ENCODE measurements around the gene LRMDA. TPM values are rescaled to one million over a fixed set of nuclear protein-coding genes. Genes with fewer than 3 reads are reported as not detected.
"Not testable (repeated sequence)": the region's sequence is repeated elsewhere in the genome, so short reads cannot be mapped to it uniquely, and the experiment has no call there.

Gene LRMDA
- total and polyA plus RNA-seq, 2 donors = 7.9 to 17.7 TPM

DNA sequence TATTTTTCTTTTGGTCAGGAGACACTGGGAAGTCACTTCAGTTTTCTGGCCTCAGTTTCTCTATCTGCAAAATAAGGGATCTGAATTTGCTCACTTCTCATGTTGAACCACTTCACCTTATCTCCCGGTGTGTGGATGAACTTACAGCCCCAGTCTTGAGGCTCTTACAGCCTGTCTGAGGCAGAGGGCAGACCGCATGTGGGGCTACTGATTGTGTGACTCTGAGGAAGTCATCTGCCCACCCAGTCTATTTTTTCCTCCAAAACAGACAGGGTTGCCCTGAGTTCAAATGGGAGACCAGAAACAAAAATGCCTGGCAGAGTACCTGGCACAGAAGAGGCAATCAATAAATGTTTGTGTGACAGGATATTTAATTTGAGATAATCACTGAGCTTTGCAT, 78.3 kb downstream of the LRMDA start:
- H3K4me1 ChIP-seq (ENCODE audit: insufficient read depth) = no peaks in the 10 kb centered on the region
- H3K4me3 ChIP-seq (ENCODE audit: low read depth, low read length) = no peak overlapping the region
- DNase-seq (ENCODE audit: extremely low spot score) = no peak
- 95% methylated on average over 2 of the region's 2 CpGs for WGBS
- no peaks in the 10 kb centered on the region for H3K36me3 ChIP-seq (ENCODE audit: insufficient read depth)
- H3K27ac ChIP-seq (ENCODE audit: low read depth) = no peak overlapping the region

DNA sequence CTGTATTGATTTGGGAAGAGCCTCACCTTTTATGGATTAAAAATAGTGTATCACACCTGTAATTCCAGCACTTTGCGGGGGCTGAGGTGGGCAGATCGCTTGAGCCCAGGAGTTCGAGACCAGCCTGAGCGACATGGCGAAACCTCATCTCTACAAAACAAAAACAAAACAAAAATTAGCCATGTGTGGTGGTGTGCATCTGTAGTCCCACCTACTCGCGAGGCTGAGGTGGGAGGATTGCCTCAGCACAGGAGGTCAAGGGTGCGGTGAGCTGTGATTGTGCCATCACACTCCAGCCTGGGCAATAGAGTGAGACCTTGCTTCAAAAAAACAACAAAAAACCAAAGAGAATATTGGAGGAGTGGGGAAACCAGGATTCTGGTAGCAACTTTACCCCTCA, 79.6 kb downstream of the LRMDA start:
- WGBS = 99% methylated on average over 8 of the region's 8 CpGs
- Histone ChIP-seq H3K36me3 (ENCODE audit: insufficient read depth) (no peaks in the 10 kb centered on the region), H3K4me1 (ENCODE audit: insufficient read depth) (no peaks in the 10 kb centered on the region), H3K4me3 (ENCODE audit: low read depth, low read length) (no peak overlapping the region), H3K27ac (ENCODE audit: low read depth) (no peak overlapping the region)
- no peak for DNase-seq (ENCODE audit: extremely low spot score)

GRCh38 chr10:75512203-75512933, 80.9 kb downstream of the LRMDA start:
- 21% methylated on average over 8 of the region's 8 CpGs for WGBS
- Histone ChIP-seq H3K27ac (ENCODE audit: low read depth) (no peak overlapping the region), H3K4me3 (ENCODE audit: low read depth, low read length) (no peak overlapping the region)

DNA sequence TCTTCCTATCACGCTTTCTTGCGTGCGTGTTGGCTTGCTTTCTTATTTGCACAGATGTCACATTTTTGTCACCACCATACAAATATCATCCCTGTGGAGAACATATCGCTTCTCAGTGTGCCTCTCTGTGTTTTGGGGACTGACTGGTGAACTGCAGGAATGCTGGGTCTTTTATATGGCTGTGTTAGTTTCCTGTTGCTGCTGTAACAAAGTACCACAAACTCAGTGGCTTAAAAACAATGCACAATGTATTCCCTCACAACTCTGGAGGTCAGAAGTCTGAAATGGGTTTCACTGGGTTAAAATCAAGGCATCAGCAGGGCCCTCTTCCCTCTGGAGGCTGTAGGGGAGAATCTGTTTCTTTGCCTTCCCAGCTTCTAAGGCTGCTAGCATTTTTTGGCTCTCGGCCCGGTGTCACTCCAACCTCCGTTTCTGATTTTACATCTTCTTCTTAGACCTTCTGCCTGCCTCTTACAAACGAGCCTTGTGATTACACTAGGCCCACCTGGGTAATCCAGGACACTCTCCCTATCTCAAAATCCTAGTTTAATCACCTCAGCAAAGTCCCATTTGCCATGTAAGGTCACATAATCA, 82.0 kb downstream of the LRMDA start:
- no peak overlapping the region for H3K4me3 ChIP-seq (ENCODE audit: low read depth, low read length)
- 75% methylated on average over 8 of the region's 8 CpGs for WGBS
- no peaks in the 10 kb centered on the region for H3K4me1 ChIP-seq (ENCODE audit: insufficient read depth)
- no peaks in the 10 kb centered on the region for H3K36me3 ChIP-seq (ENCODE audit: insufficient read depth)
- no peak overlapping the region for H3K27ac ChIP-seq (ENCODE audit: low read depth)
- DNase-seq (ENCODE audit: extremely low spot score) = no peak

More at GRCh38 chr10:75512203-75512933, 80.9 kb downstream of the LRMDA start:
- H3K36me3 ChIP-seq (ENCODE audit: insufficient read depth) = no peaks in the 10 kb centered on the region
- DNase-seq (ENCODE audit: extremely low spot score) = no peak
- no peaks in the 10 kb centered on the region for H3K4me1 ChIP-seq (ENCODE audit: insufficient read depth)

GRCh38 chr10:75514830-75515229, 83.4 kb downstream of the LRMDA start:
- Histone ChIP-seq H3K4me3 (ENCODE audit: low read depth, low read length) (no peak overlapping the region), H3K4me1 (ENCODE audit: insufficient read depth) (no peaks in the 10 kb centered on the region), H3K27ac (ENCODE audit: low read depth) (no peak overlapping the region), H3K36me3 (ENCODE audit: insufficient read depth) (no peaks in the 10 kb centered on the region)
- DNase-seq (ENCODE audit: extremely low spot score) = no peak
- WGBS = 99% methylated on average over 3 of the region's 3 CpGs

GRCh38 chr10:75516154-75516553, 84.7 kb downstream of the LRMDA start:
- H3K36me3 ChIP-seq (ENCODE audit: insufficient read depth); H3K27ac ChIP-seq (ENCODE audit: low read depth); DNase-seq (ENCODE audit: extremely low spot score); H3K4me1 ChIP-seq (ENCODE audit: insufficient read depth); H3K4me3 ChIP-seq (ENCODE audit: low read depth, low read length): not testable (repeated sequence)
- WGBS = 85% methylated on average over 2 of the region's 2 CpGs

GRCh38 chr10:75519213-75519612, 87.8 kb downstream of the LRMDA start:
- H3K4me1 ChIP-seq (ENCODE audit: insufficient read depth); DNase-seq (ENCODE audit: extremely low spot score); H3K27ac ChIP-seq (ENCODE audit: low read depth); H3K4me3 ChIP-seq (ENCODE audit: low read depth, low read length); H3K36me3 ChIP-seq (ENCODE audit: insufficient read depth): not testable (repeated sequence)
- WGBS = 87% methylated on average over 1 of the region's 1 CpG

GRCh38 chr10:75521194-75521829, 89.9 kb downstream of the LRMDA start:
- H3K4me1 ChIP-seq (ENCODE audit: insufficient read depth); H3K27ac ChIP-seq (ENCODE audit: low read depth); H3K4me3 ChIP-seq (ENCODE audit: low read depth, low read length); DNase-seq (ENCODE audit: extremely low spot score); H3K36me3 ChIP-seq (ENCODE audit: insufficient read depth): not testable (repeated sequence)
- whole genome bisulfite sequencing = 68% methylated on average over 16 of the region's 16 CpGs

DNA sequence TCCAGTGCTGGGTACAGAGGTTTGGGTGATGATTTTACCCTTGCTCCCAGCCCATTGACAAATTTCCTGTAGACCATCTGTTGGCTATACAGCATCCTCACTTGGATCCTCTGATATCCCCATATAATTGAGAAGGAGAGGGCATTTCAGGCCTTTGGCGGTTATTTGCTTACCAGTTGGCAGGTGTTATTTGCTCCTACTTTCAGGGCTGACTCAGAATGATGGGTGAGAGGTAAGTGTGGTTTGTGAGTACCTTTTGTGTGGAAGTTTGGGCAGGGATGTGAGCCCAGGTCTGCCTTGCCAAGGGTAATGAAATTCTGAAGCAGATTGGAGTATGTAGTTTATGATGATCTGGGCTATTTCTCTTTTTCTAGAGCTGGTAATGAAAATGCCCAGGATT, 93.6 kb downstream of the LRMDA start:
- no peak overlapping the region for H3K4me3 ChIP-seq (ENCODE audit: low read depth, low read length)
- no peak overlapping the region for H3K27ac ChIP-seq (ENCODE audit: low read depth)
- no peaks in the 10 kb centered on the region for H3K4me1 ChIP-seq (ENCODE audit: insufficient read depth)
- no peaks in the 10 kb centered on the region for H3K36me3 ChIP-seq (ENCODE audit: insufficient read depth)
- WGBS = 93% methylated on average over 1 of the region's 1 CpG
- DNase-seq (ENCODE audit: extremely low spot score) = no peak

DNA sequence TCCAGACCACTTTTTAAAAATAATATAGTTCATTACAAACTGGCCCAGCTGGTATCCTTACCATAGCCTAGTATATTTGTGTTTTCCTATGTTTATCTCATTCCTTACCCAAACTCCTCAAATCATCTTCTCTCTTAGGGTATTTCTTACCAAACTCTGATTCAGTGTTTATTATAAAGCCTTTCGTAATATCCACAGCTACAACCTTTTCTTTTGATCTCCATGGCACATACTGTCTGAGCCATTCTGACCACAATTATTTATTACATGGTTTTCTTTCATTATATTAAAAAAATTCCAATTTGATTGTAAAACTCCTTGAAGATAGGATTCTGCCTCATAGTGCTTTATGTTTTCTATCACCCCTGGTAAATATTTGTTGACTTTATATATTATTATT, 94.2 kb downstream of the LRMDA start:
- H3K4me3 ChIP-seq (ENCODE audit: low read depth, low read length) = no peak overlapping the region
- no peak overlapping the region for H3K27ac ChIP-seq (ENCODE audit: low read depth)
- H3K36me3 ChIP-seq (ENCODE audit: insufficient read depth) = no peaks in the 10 kb centered on the region
- 88% methylated on average over 1 of the region's 1 CpG for WGBS
- H3K4me1 ChIP-seq (ENCODE audit: insufficient read depth) = no peaks in the 10 kb centered on the region
- DNase-seq (ENCODE audit: extremely low spot score) = no peak

DNA sequence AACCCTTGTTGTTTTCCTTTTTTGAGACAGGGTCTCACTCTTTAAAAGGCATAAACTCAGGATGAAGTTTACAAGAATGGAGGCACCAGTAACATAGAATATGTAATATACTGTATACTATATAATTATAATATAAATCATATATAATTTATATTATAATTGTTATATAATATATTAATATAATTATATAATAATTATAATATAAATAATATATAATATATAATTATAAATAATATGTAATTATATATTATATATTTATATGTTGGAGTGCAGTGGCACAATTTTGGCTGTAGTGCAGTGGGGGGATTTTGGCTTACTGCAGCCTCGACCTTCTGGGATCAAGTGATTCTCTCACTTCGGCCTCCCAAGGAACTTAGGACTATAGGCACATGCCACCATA, 96.1 kb downstream of the LRMDA start:
- H3K27ac ChIP-seq (ENCODE audit: low read depth) = no peak overlapping the region
- no peak overlapping the region for H3K4me3 ChIP-seq (ENCODE audit: low read depth, low read length)
- H3K4me1 ChIP-seq (ENCODE audit: insufficient read depth) = no peaks in the 10 kb centered on the region
- 94% methylated on average over 2 of the region's 2 CpGs for WGBS
- DNase-seq (ENCODE audit: extremely low spot score) = no peak
- no peaks in the 10 kb centered on the region for H3K36me3 ChIP-seq (ENCODE audit: insufficient read depth)

- 89% methylated on average over 2 of the region's 2 CpGs for WGBS
- no peak for DNase-seq (ENCODE audit: extremely low spot score)
- H3K27ac ChIP-seq (ENCODE audit: low read depth) = no peak overlapping the region
Measured at GRCh38 chr10:75528392-75528791, 97.0 kb downstream of the LRMDA start.

GRCh38 chr10:75530299-75530698, 98.9 kb downstream of the LRMDA start:
- Histone ChIP-seq H3K27ac (ENCODE audit: low read depth) (no peak overlapping the region), H3K4me1 (ENCODE audit: insufficient read depth) (no peaks in the 10 kb centered on the region), H3K4me3 (ENCODE audit: low read depth, low read length) (no peak overlapping the region), H3K36me3 (ENCODE audit: insufficient read depth) (no peaks in the 10 kb centered on the region)
- 83% methylated on average over 3 of the region's 3 CpGs for WGBS
- DNase-seq (ENCODE audit: extremely low spot score) = no peak

More at GRCh38 chr10:75528392-75528791, 97.0 kb downstream of the LRMDA start:
- H3K4me3 ChIP-seq (ENCODE audit: low read depth, low read length) = no peak overlapping the region
- H3K4me1 ChIP-seq (ENCODE audit: insufficient read depth) = no peaks in the 10 kb centered on the region
- H3K36me3 ChIP-seq (ENCODE audit: insufficient read depth) = no peaks in the 10 kb centered on the region

- DNase-seq (ENCODE audit: extremely low spot score) = no peak
Measured at GRCh38 chr10:75531571-75532031, 100.2 kb downstream of the LRMDA start.

More at GRCh38 chr10:75531571-75532031, 100.2 kb downstream of the LRMDA start:
- H3K4me1 ChIP-seq (ENCODE audit: insufficient read depth) = no peaks in the 10 kb centered on the region
- no peak overlapping the region for H3K4me3 ChIP-seq (ENCODE audit: low read depth, low read length)
- no peaks in the 10 kb centered on the region for H3K36me3 ChIP-seq (ENCODE audit: insufficient read depth)
- H3K27ac ChIP-seq (ENCODE audit: low read depth) = no peak overlapping the region
- 91% methylated on average over 2 of the region's 2 CpGs for WGBS

All from urinary bladder (tissue), 4 donors.